GM12878 (cell line): ENCODE results near the gene SIM1. TPM values are rescaled to one million over a fixed set of nuclear protein-coding genes. Genes with fewer than 3 reads are reported as not detected.
A peak's percentile ranks its signal among the peaks of the same experiment; 100 is the strongest.

Source experiments
- ATAC-seq: fragments of 200-7000 bp; cut with Tn5 transposase; 3 replicates; pipeline ENCODE4 v1.9.1; 2020; ENCODE audit warnings: mild to moderate bottlenecking, moderate library complexity
- BruUV-seq: library from RNA; stranded (reverse); fragments of 400-500 nt; replicated peaks from 2 replicates; lab custom pipeline; 2021; lab: Mats Ljungman, UMichigan
- CTCF ChIA-PET: fragments of 300-600 bp; sonication (Branson Sonifier 250); formaldehyde crosslinking; extraction: SDS; loops from one replicate; lab custom pipeline; 2021; ENCODE audit warnings: inconsistent platforms; lab: Yijun Ruan, JAX
- POLR2A ChIA-PET: fragments of 350-600 bp; formaldehyde crosslinking; extraction: SDS; loops from one replicate; lab custom pipeline; 2021; ENCODE audit warnings: inconsistent platforms; lab: Charles Lee
- RAD21 ChIA-PET: fragments of 300-600 bp; sonication (Branson Sonifier 250); formaldehyde crosslinking; loops from one replicate; lab custom pipeline; 2023; ENCODE audit warnings: antibody characterized with exemption; ENCODE audit not compliant: unreplicated experiment; lab: Charles Lee
- SMC1A ChIA-PET: fragments of 300-600 bp; sonication (Branson Sonifier 250); formaldehyde crosslinking; loops from one replicate; lab custom pipeline; 2023; ENCODE audit not compliant: unreplicated experiment, uncharacterized antibody; lab: Charles Lee
- DNase-seq: peaks from one replicate; pipeline ENCODE4 v3.0.0-alpha.2; 2011; ENCODE audit warnings: low read depth, low spot score
- FAIRE-seq: peaks from 3 replicates; lab custom pipeline; 2011; peaks lifted over from hg19 to GRCh38; lab: Jason Lieb, UNC
- H2AFZ ChIP-seq: 2 replicates; pipeline ENCODE4 v1.6.0; 2011; ENCODE audit warnings: low read depth, low read length, control low read depth; ENCODE audit not compliant: control insufficient read depth
- H3K27ac ChIP-seq: 2 replicates; pipeline ENCODE4 v1.5.1; 2011; ENCODE audit warnings: control low read depth; ENCODE audit not compliant: control insufficient read depth, insufficient read depth
- H3K27me3 ChIP-seq, 2 experiments: replicated peaks in 1 of 2; 2 replicates each; pipeline versions ENCODE4 v1.6.0 to v1.6.1; 2011; ENCODE audit warnings: low read length in 1 of 2; ENCODE audit not compliant: control insufficient read depth in 2 of 2, insufficient read depth in 2 of 2
- H3K36me3 ChIP-seq, 2 experiments: 2 replicates each; pipeline ENCODE4 v1.5.1; 2011; ENCODE audit warnings: low read length in 1 of 2; ENCODE audit not compliant: control insufficient read depth in 2 of 2, insufficient read depth in 2 of 2
- H3K4me1 ChIP-seq: 2 replicates; pipeline ENCODE4 v1.6.1; 2011; ENCODE audit warnings: mild to moderate bottlenecking, low read length, moderate library complexity, mixed read lengths; ENCODE audit not compliant: control insufficient read depth, insufficient read depth
- H3K4me2 ChIP-seq: 2 replicates; pipeline ENCODE4 v1.6.0; 2011; ENCODE audit warnings: control low read depth; ENCODE audit not compliant: control insufficient read depth, insufficient read depth
- H3K4me3 ChIP-seq: fragments of 200-600 bp; sonication (generic); 2 replicates; pipeline ENCODE4 v1.5.1; 2016
- H3K79me2 ChIP-seq: 2 replicates; pipeline ENCODE4 v1.6.0; 2011; ENCODE audit warnings: low read length; ENCODE audit not compliant: control insufficient read depth, insufficient read depth
- H3K9ac ChIP-seq: 2 replicates; pipeline ENCODE4 v1.8.0; 2011; ENCODE audit warnings: low read length, control low read depth, mixed read lengths; ENCODE audit not compliant: control insufficient read depth, insufficient read depth
- H3K9me3 ChIP-seq: replicated peaks from 3 replicates; pipeline ENCODE4 v1.5.1; 2011; ENCODE audit warnings: mild to moderate bottlenecking, low read length; ENCODE audit not compliant: control insufficient read depth, insufficient read depth
- H4K20me1 ChIP-seq: 2 replicates; pipeline ENCODE4 v1.6.0; 2011; ENCODE audit not compliant: control insufficient read depth, insufficient read depth
- CBFB ChIP-seq: IDR thresholded peaks from 2 replicates; pipeline ENCODE4 v1.6.1; 2016; ENCODE audit warnings: antibody characterized with exemption, low read depth
- IRF4 ChIP-seq: IDR thresholded peaks from 2 replicates; pipeline ENCODE4 v1.6.1; 2011; ENCODE audit warnings: low read depth, low read length
- NFYB ChIP-seq: IDR thresholded peaks from 2 replicates; pipeline ENCODE4 v1.6.1; 2011; ENCODE audit warnings: low read depth, mild to moderate bottlenecking, low read length, improper control_type of control experiment, moderate library complexity; ENCODE audit not compliant: insufficient read depth
- PAX5 ChIP-seq: IDR thresholded peaks from 2 replicates; pipeline ENCODE4 v1.6.1; 2011; ENCODE audit warnings: low read depth, low read length, borderline replicate concordance
- SPI1 ChIP-seq: IDR thresholded peaks from 2 replicates; pipeline ENCODE4 v1.6.1; 2011; ENCODE audit warnings: low read depth, mild to moderate bottlenecking, low read length, moderate library complexity, borderline replicate concordance; ENCODE audit not compliant: insufficient read depth
- SUPT20H ChIP-seq: IDR thresholded peaks from 2 replicates; pipeline ENCODE4 v1.6.1; 2011; ENCODE audit warnings: low read depth, mild to moderate bottlenecking, low read length, moderate library complexity, borderline replicate concordance; ENCODE audit not compliant: control insufficient read depth
- WGBS: methylation state at CpG from one replicate; pipeline ENCODE4 v1.1.6; 2016; ENCODE audit warnings: low lambda C conversion rate; ENCODE audit not compliant: insufficient replicate concordance, insufficient coverage; ENCODE audit errors: missing lambda C conversion rate; 5-methylcytosine and 5-hydroxymethylcytosine counted together
- in situ Hi-C: fragments of 300-500 bp; cut with MboI; formaldehyde crosslinking; loops from 9 replicates; pipeline ENCODE4 v1.14.3; 2018; ENCODE audit warnings: mixed read lengths
- intact Hi-C: fragments of 100-400 bp; cut with micrococcal nuclease; formaldehyde crosslinking; loops from one replicate; pipeline ENCODE4 v1.14.2; 2022; ENCODE audit not compliant: unreplicated experiment
- polyA plus RNA-seq, 11 experiments: library from polyadenylated mRNA; depleted of rRNA in 4 of 11; unstranded in 6 of 11; stranded (reverse) in 5 of 11; fragments of >200 nt; fragmentation: Nextera tagmentation in 4 of 11; fragmentation: Illumina TruSeq in 1 of 11; extraction: Ambion mirVana in 4 of 11; extraction: Trizol in 1 of 11; gene quantifications; 1 replicate in 1 of 11; 2 replicates in 10 of 11; pipeline versions ENCODE4 v1.2.1 to v1.2.3, GENCODE V29; 2011 to 2016; ENCODE audit warnings: inconsistent platforms in 2 of 11, missing spikeins in 2 of 11, low read depth in 1 of 11
- total RNA-seq, 4 experiments: library from RNA; depleted of rRNA in 3 of 4; stranded (reverse); fragments of >200 nt in 3 of 4; fragmentation: Illumina TruSeq in 1 of 4; extraction: Trizol in 1 of 4; gene quantifications; 2 replicates each; pipeline versions ENCODE4 v1.2.1 to v1.2.3, GENCODE V29; 2013 to 2021
- TF ChIP-seq, protein P1 (sequence below): IDR thresholded peaks from 2 replicates; pipeline ENCODE4 v1.6.1; 2011; ENCODE audit warnings: borderline replicate concordance, low read depth, mild to moderate bottlenecking, moderate library complexity, low read length; ENCODE audit not compliant: insufficient read depth, poor library complexity, severe bottlenecking
- TF ChIP-seq, protein P2 (sequence below): fragments of 450-650 bp; IDR thresholded peaks from 2 replicates; pipeline ENCODE4 v1.6.1; 2017; ENCODE audit warnings: mild to moderate bottlenecking, moderate library complexity
- TF ChIP-seq, protein P3 (sequence below): fragments of 450-650 bp; IDR thresholded peaks from 2 replicates; pipeline ENCODE4 v1.6.1; 2017; ENCODE audit warnings: mild to moderate bottlenecking, moderate library complexity

The SIM1 gene
- total and polyA plus RNA-seq, 10 of the 15 experiments (the other 5 are each of a cell fraction or from before 2014, with no cell fraction given): not detected

DNA sequence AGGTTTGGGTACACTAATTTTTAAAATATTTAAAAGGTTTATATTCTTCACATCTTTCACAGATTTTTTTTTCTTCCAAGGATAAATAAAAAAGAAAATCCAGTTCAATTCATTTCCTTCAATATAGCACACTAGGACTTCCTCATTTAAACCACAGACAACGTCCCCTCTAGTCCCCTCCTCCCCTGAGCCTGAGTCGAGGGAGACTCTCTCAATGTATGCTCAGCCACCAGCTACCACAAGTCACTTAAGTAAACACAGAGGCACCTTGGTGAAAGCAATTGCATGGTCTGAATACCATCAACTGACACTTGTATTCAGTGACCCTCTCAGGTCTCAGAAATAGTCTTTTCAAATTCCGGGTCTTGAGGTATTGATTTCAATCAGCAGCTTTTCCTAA is 88.6 kb downstream of the SIM1 start:
- no peak overlapping the region for H3K9ac ChIP-seq
- H3K4me1 ChIP-seq: no peaks in the 10 kb centered on the region
- FAIRE-seq (no peak), ATAC-seq (peak; percentile 58), DNase-seq (no peak)
- CTCF ChIA-PET: no interaction called here
- H3K36me3 ChIP-seq: no peaks in the 10 kb centered on the region
- RAD21 ChIA-PET: no interaction called here
- no peaks in the 10 kb centered on the region for H3K9me3 ChIP-seq
- WGBS: 9% methylated on average over 3 of the region's 3 CpGs
- TF ChIP-seq, protein P1, sequence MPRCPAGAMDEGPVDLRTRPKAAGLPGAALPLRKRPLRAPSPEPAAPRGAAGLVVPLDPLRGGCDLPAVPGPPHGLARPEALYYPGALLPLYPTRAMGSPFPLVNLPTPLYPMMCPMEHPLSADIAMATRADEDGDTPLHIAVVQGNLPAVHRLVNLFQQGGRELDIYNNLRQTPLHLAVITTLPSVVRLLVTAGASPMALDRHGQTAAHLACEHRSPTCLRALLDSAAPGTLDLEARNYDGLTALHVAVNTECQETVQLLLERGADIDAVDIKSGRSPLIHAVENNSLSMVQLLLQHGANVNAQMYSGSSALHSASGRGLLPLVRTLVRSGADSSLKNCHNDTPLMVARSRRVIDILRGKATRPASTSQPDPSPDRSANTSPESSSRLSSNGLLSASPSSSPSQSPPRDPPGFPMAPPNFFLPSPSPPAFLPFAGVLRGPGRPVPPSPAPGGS: no peak
- TF ChIP-seq NFYB (no peak), PAX5 (no peak), IRF4 (no peak), CBFB (no peak), SPI1 (0 out of 2 replicates have a peak, but pooled peaks have one; percentile 31), SUPT20H (no peak)
- TF ChIP-seq, protein P2, sequence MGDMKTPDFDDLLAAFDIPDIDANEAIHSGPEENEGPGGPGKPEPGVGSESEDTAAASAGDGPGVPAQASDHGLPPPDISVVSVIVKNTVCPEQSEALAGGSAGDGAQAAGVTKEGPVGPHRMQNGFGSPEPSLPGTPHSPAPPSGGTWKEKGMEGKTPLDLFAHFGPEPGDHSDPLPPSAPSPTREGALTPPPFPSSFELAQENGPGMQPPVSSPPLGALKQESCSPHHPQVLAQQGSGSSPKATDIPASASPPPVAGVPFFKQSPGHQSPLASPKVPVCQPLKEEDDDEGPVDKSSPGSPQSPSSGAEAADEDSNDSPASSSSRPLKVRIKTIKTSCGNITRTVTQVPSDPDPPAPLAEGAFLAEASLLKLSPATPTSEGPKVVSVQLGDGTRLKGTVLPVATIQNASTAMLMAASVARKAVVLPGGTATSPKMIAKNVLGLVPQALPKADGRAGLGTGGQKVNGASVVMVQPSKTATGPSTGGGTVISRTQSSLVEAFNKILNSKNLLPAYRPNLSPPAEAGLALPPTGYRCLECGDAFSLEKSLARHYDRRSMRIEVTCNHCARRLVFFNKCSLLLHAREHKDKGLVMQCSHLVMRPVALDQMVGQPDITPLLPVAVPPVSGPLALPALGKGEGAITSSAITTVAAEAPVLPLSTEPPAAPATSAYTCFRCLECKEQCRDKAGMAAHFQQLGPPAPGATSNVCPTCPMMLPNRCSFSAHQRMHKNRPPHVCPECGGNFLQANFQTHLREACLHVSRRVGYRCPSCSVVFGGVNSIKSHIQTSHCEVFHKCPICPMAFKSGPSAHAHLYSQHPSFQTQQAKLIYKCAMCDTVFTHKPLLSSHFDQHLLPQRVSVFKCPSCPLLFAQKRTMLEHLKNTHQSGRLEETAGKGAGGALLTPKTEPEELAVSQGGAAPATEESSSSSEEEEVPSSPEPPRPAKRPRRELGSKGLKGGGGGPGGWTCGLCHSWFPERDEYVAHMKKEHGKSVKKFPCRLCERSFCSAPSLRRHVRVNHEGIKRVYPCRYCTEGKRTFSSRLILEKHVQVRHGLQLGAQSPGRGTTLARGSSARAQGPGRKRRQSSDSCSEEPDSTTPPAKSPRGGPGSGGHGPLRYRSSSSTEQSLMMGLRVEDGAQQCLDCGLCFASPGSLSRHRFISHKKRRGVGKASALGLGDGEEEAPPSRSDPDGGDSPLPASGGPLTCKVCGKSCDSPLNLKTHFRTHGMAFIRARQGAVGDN: no peak
- TF ChIP-seq, protein P3, sequence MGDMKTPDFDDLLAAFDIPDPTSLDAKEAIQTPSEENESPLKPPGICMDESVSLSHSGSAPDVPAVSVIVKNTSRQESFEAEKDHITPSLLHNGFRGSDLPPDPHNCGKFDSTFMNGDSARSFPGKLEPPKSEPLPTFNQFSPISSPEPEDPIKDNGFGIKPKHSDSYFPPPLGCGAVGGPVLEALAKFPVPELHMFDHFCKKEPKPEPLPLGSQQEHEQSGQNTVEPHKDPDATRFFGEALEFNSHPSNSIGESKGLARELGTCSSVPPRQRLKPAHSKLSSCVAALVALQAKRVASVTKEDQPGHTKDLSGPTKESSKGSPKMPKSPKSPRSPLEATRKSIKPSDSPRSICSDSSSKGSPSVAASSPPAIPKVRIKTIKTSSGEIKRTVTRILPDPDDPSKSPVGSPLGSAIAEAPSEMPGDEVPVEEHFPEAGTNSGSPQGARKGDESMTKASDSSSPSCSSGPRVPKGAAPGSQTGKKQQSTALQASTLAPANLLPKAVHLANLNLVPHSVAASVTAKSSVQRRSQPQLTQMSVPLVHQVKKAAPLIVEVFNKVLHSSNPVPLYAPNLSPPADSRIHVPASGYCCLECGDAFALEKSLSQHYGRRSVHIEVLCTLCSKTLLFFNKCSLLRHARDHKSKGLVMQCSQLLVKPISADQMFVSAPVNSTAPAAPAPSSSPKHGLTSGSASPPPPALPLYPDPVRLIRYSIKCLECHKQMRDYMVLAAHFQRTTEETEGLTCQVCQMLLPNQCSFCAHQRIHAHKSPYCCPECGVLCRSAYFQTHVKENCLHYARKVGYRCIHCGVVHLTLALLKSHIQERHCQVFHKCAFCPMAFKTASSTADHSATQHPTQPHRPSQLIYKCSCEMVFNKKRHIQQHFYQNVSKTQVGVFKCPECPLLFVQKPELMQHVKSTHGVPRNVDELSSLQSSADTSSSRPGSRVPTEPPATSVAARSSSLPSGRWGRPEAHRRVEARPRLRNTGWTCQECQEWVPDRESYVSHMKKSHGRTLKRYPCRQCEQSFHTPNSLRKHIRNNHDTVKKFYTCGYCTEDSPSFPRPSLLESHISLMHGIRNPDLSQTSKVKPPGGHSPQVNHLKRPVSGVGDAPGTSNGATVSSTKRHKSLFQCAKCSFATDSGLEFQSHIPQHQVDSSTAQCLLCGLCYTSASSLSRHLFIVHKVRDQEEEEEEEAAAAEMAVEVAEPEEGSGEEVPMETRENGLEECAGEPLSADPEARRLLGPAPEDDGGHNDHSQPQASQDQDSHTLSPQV: no peak
- no peak overlapping the region for H3K4me2 ChIP-seq
- POLR2A ChIA-PET: no interaction called here
- H2AFZ ChIP-seq: no peak overlapping the region
- in situ Hi-C loops: no loop called here
- no TSS peak for BruUV-seq
- intact Hi-C loops: no loop called here
- no peaks in the 10 kb centered on the region for H3K27me3 ChIP-seq
- SMC1A ChIA-PET: interaction anchor here (1.1 to 1.4 kb wide), 2 partner anchors 12 to 267 kb away, joined by 3 to 4 read pairs; no protein-coding TSS in a partner anchor
- no peaks in the 10 kb centered on the region for H4K20me1 ChIP-seq
- H3K79me2 ChIP-seq: no peaks in the 10 kb centered on the region
- H3K27ac ChIP-seq: no peak overlapping the region
- H3K4me3 ChIP-seq: no peak overlapping the region
